HepG2 (cell line): ENCODE measurements around the gene SYNGR4. TPM values are rescaled to one million over a fixed set of nuclear protein-coding genes. Genes with fewer than 3 reads are reported as not detected.

ENCODE experiments used
- ATAD3A ChIP-seq: sonication (generic); formaldehyde crosslinking; IDR thresholded peaks from 2 replicates; pipeline ENCODE4 v1.4.0; 2020; ENCODE audit warnings: missing genetic modification reagents
- CBFB ChIP-seq: sonication (generic); formaldehyde crosslinking; IDR thresholded peaks from 2 replicates; pipeline ENCODE4 v1.4.0; 2020; ENCODE audit warnings: missing genetic modification reagents
- DMAP1 ChIP-seq: IDR thresholded peaks from 2 replicates; pipeline ENCODE4 v1.6.1; 2016
- ESRRA ChIP-seq: sonication (generic); formaldehyde crosslinking; IDR thresholded peaks from 2 replicates; pipeline ENCODE4 v1.5.1; 2020; ENCODE audit warnings: mild to moderate bottlenecking, low read depth, missing genetic modification reagents
- FOXC1 ChIP-seq: sonication (generic); formaldehyde crosslinking; IDR thresholded peaks from 2 replicates; pipeline ENCODE4 v1.8.0; 2022; ENCODE audit warnings: mild to moderate bottlenecking, missing genetic modification reagents, borderline replicate concordance
- HDAC6 ChIP-seq: fragments of 200-600 bp; sonication (generic); IDR thresholded peaks from 2 replicates; pipeline ENCODE4 v1.7.0; 2017; ENCODE audit warnings: mild to moderate bottlenecking, antibody characterized with exemption, low read length, low read depth
- MAZ ChIP-seq, 2 experiments: sonication (generic) in 1 of 2; formaldehyde crosslinking in 1 of 2; IDR thresholded peaks; 2 replicates each; pipeline versions ENCODE4 v1.5.0 to v1.6.1; 2012 to 2020; ENCODE audit warnings: low read depth in 2 of 2, mild to moderate bottlenecking in 2 of 2, borderline replicate concordance in 1 of 2, improper control_type of control experiment in 1 of 2, low read length in 1 of 2, missing genetic modification reagents in 1 of 2, moderate library complexity in 1 of 2
- NFYB ChIP-seq: sonication (generic); formaldehyde crosslinking; IDR thresholded peaks from 2 replicates; pipeline ENCODE4 v1.4.0; 2020; ENCODE audit warnings: missing genetic modification reagents
- RFX5 ChIP-seq: IDR thresholded peaks from 2 replicates; pipeline ENCODE4 v1.6.1; 2011; ENCODE audit warnings: low read depth, low read length, improper control_type of control experiment
- SAFB2 ChIP-seq: sonication (generic); formaldehyde crosslinking; IDR thresholded peaks from 2 replicates; pipeline ENCODE4 v1.5.1; 2020; ENCODE audit warnings: missing genetic modification reagents, low read depth, mild to moderate bottlenecking, borderline replicate concordance
- TCF12 ChIP-seq, 2 experiments: fragments of 450-650 bp in 1 of 2; sonication (generic) in 1 of 2; formaldehyde crosslinking in 1 of 2; IDR thresholded peaks; 2 replicates each; pipeline versions ENCODE4 v1.6.1 to v1.8.0; 2017 to 2022; ENCODE audit warnings: antibody characterized with exemption in 1 of 2, mild to moderate bottlenecking in 1 of 2, missing genetic modification reagents in 1 of 2, moderate library complexity in 1 of 2
- XRCC5 ChIP-seq: fragments of 200-400 bp; formaldehyde crosslinking; optimal IDR thresholded peaks from 2 replicates; pipeline ENCODE3; 2017; ENCODE audit warnings: mild to moderate bottlenecking, low read length
- ZNF326 ChIP-seq: sonication (generic); formaldehyde crosslinking; IDR thresholded peaks from 2 replicates; pipeline ENCODE4 v1.4.0; 2020; ENCODE audit warnings: missing genetic modification reagents, borderline replicate concordance
- ZNF329 ChIP-seq: sonication (generic); formaldehyde crosslinking; IDR thresholded peaks from 2 replicates; pipeline ENCODE4 v1.9.0; 2021; ENCODE audit warnings: low read depth, mild to moderate bottlenecking, missing genetic modification reagents
- ZNF354B ChIP-seq: sonication (generic); formaldehyde crosslinking; IDR thresholded peaks from 2 replicates; pipeline ENCODE4 v1.8.0; 2022; ENCODE audit warnings: mild to moderate bottlenecking, missing genetic modification reagents
- ZNF660 ChIP-seq: sonication (generic); formaldehyde crosslinking; IDR thresholded peaks from 2 replicates; pipeline ENCODE4 v1.5.1; 2020; ENCODE audit warnings: mild to moderate bottlenecking, low read depth, missing genetic modification reagents, borderline replicate concordance
- ZNF670 ChIP-seq: sonication (generic); formaldehyde crosslinking; IDR thresholded peaks from 2 replicates; pipeline ENCODE4 v1.8.0; 2022; ENCODE audit warnings: mild to moderate bottlenecking, missing genetic modification reagents, borderline replicate concordance
- ZNF761 ChIP-seq: sonication (generic); formaldehyde crosslinking; conservative IDR thresholded peaks from 2 replicates; pipeline ENCODE4 v1.4.0; 2020; ENCODE audit warnings: mild to moderate bottlenecking, missing genetic modification reagents
- polyA plus RNA-seq, 8 experiments: library from polyadenylated mRNA; depleted of rRNA in 3 of 8; stranded (reverse) in 7 of 8; unstranded in 1 of 8; fragments of >200 nt; fragmentation: Illumina TruSeq in 4 of 8; extraction: Trizol in 4 of 8; gene quantifications; 2 replicates each; pipeline versions ENCODE4 v1.2.1 to v1.2.3, GENCODE V29; 2011 to 2016; ENCODE audit warnings: low read depth in 4 of 8, missing spikeins in 1 of 8, mixed read lengths in 1 of 8; ENCODE audit not compliant: insufficient read depth in 1 of 8
- total RNA-seq, 5 experiments: library from RNA; depleted of rRNA; stranded (reverse); fragments of >200 nt; fragmentation: Illumina TruSeq; extraction: Trizol; gene quantifications; 2 replicates each; pipeline ENCODE4 v1.2.3, GENCODE V29; 2016; ENCODE audit warnings: low read depth in 1 of 5
- TF ChIP-seq, protein P1 (sequence below): sonication (generic); formaldehyde crosslinking; IDR thresholded peaks from 2 replicates; pipeline ENCODE4 v1.5.0; 2020; ENCODE audit warnings: missing genetic modification reagents
- TF ChIP-seq, protein P2 (sequence below), 2 experiments: sonication (generic) in 1 of 2; formaldehyde crosslinking in 1 of 2; IDR thresholded peaks; 2 replicates each; pipeline versions ENCODE4 v1.5.1 to v1.6.1; 2011 to 2020; ENCODE audit warnings: borderline replicate concordance in 1 of 2, low read depth in 1 of 2, low read length in 1 of 2, mild to moderate bottlenecking in 1 of 2, missing genetic modification reagents in 1 of 2, moderate library complexity in 1 of 2
- TF ChIP-seq, protein P3 (sequence below): sonication (generic); formaldehyde crosslinking; IDR thresholded peaks from 2 replicates; pipeline ENCODE4 v1.4.0; 2020; ENCODE audit warnings: mild to moderate bottlenecking, low read depth, missing genetic modification reagents
- TF ChIP-seq, protein P4 (sequence below): sonication (generic); formaldehyde crosslinking; IDR thresholded peaks from 2 replicates; pipeline ENCODE4 v1.4.0; 2020; ENCODE audit warnings: missing genetic modification reagents, borderline replicate concordance
- TF ChIP-seq, protein P5 (sequence below): sonication (generic); formaldehyde crosslinking; IDR thresholded peaks from 2 replicates; pipeline ENCODE4 v1.8.0; 2022; ENCODE audit warnings: missing genetic modification reagents, low read depth, mild to moderate bottlenecking, borderline replicate concordance

SYNGR4 gene
- total and polyA plus RNA-seq, 2 of the 13 experiments (the other 11 are each of a cell fraction or from before 2014, with no cell fraction given) = not detected

DNA sequence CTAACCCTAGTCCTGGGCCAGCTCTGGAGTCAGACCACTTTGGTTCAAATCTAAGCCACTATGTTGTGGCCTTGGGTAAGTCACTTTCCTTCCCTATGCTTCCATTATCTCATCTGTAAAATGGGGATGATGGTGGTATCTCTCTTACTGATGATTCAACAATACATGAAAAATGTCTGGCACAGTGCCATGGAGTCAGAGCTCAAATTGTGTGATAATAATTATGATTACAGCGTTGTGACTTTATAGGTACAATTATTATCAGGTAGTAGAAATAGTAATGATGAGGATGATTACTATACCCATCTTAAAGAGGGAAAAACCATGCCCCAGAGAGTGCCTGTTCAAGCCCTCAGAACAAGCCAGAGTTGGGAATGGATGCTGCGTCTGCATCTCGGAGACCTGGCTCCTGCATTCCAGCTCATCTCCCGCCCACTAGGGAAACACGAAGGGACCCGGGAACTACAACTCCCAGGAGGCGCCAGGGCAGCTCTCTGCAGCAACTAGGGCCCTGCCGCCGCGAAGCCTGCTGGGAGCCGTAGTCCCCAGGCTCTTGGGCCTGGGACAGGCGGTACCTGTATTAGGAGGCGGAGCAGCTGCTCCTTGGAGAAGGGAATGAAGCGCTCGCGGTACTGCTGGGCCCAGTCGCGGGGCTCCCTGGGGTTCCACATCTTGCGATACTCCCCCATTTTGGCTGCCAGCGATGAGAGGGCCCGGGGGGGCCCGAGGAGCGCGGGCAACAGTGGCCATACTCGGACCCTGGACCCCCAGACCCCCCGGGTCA, 1.3 kb upstream of the SYNGR4 start (continued):
- TF ChIP-seq ESRRA (CRISPR knock-in tag) (0 out of 2 replicates have a peak, but pooled peaks have one; percentile 13), XRCC5 (peak; percentile 17), CBFB (no peak), ZNF670 (CRISPR knock-in tag) (no peak), ATAD3A (CRISPR knock-in tag) (no peak), FOXC1 (CRISPR knock-in tag) (peak; percentile 17; the same call in 1 of the 2 replicates), TCF12 (IDR thresholded peaks at IDR 0.05) (no peak), TCF12 (CRISPR knock-in tag; IDR thresholded peaks at IDR 0.05) (no peak), ZNF761 (CRISPR knock-in tag) (no peak), MAZ (IDR thresholded peaks at IDR 0.05; ENCODE audit: borderline replicate concordance, low read depth, low read length) (no peak), MAZ (CRISPR knock-in tag; IDR thresholded peaks at IDR 0.05; ENCODE audit: low read depth) (no peak), ZNF329 (no peak), ZNF660 (CRISPR knock-in tag) (no peak), NFYB (CRISPR knock-in tag) (no peak), RFX5 (no peak), DMAP1 (CRISPR knock-in tag) (no peak; the same call in 1 of the 2 replicates), SAFB2 (CRISPR knock-in tag) (no peak), HDAC6 (no peak), ZNF354B (CRISPR knock-in tag) (no peak), ZNF326 (CRISPR knock-in tag) (no peak)
- TF ChIP-seq, protein P1, sequence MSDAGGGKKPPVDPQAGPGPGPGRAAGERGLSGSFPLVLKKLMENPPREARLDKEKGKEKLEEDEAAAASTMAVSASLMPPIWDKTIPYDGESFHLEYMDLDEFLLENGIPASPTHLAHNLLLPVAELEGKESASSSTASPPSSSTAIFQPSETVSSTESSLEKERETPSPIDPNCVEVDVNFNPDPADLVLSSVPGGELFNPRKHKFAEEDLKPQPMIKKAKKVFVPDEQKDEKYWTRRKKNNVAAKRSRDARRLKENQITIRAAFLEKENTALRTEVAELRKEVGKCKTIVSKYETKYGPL = no peak
- TF ChIP-seq, protein P2, sequence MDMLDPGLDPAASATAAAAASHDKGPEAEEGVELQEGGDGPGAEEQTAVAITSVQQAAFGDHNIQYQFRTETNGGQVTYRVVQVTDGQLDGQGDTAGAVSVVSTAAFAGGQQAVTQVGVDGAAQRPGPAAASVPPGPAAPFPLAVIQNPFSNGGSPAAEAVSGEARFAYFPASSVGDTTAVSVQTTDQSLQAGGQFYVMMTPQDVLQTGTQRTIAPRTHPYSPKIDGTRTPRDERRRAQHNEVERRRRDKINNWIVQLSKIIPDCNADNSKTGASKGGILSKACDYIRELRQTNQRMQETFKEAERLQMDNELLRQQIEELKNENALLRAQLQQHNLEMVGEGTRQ (IDR thresholded peaks at IDR 0.05; ENCODE audit: low read depth, low read length) = no peak
- TF ChIP-seq, protein P2 (CRISPR knock-in tag; IDR thresholded peaks at IDR 0.05; ENCODE audit: borderline replicate concordance) = no peak
- TF ChIP-seq, protein P3, sequence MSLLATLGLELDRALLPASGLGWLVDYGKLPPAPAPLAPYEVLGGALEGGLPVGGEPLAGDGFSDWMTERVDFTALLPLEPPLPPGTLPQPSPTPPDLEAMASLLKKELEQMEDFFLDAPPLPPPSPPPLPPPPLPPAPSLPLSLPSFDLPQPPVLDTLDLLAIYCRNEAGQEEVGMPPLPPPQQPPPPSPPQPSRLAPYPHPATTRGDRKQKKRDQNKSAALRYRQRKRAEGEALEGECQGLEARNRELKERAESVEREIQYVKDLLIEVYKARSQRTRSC (CRISPR knock-in tag) = no peak
- TF ChIP-seq, protein P4, sequence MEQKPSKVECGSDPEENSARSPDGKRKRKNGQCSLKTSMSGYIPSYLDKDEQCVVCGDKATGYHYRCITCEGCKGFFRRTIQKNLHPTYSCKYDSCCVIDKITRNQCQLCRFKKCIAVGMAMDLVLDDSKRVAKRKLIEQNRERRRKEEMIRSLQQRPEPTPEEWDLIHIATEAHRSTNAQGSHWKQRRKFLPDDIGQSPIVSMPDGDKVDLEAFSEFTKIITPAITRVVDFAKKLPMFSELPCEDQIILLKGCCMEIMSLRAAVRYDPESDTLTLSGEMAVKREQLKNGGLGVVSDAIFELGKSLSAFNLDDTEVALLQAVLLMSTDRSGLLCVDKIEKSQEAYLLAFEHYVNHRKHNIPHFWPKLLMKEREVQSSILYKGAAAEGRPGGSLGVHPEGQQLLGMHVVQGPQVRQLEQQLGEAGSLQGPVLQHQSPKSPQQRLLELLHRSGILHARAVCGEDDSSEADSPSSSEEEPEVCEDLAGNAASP (CRISPR knock-in tag) = no peak
- TF ChIP-seq, protein P5, sequence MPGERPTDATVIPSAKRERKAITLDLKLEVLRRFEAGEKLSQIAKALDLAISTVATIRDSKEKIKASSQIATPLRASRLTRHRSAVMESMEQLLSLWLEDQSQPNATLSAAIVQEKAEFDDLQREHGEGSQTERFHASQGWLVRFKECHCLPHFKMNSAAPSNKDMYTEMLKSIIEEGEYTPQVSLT (CRISPR knock-in tag) = no peak
